Stimulated activated CD8-positive, alpha-beta memory T cell treated with anti-CD3 and anti-CD28 coated beads, Interleukin-12 subunit alpha, Interleukin-12 subunit beta, amount 100 ng/mL, for 1 hour (primary cell): ENCODE results near the gene TMEM116.

ENCODE experiments used
- DNase-seq: peaks from one replicate; pipeline ENCODE4 v3.0.0-alpha.2; 2020; ENCODE audit warnings: low read depth

TMEM116 gene

DNA sequence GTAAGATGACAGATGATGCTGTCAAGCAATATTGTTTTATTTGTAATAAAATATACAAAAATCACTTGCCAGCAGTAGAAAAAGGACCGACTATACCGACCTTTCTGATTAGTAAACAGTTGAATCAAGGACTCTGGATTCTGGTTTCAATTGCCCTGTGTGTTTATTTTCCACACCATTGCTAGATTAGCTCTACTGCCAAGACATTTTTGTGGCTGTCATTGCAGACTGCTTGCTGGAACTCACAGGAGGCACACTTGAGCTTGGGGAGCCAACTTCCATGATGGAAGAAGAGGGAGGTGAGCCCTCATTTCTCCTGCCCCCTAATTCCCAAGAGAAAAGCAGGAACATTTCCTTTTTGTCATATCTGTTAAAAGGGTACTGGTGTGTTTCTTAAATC is 119.7 kb downstream of the TMEM116 start:
- DNase-seq, result no peak

DNA sequence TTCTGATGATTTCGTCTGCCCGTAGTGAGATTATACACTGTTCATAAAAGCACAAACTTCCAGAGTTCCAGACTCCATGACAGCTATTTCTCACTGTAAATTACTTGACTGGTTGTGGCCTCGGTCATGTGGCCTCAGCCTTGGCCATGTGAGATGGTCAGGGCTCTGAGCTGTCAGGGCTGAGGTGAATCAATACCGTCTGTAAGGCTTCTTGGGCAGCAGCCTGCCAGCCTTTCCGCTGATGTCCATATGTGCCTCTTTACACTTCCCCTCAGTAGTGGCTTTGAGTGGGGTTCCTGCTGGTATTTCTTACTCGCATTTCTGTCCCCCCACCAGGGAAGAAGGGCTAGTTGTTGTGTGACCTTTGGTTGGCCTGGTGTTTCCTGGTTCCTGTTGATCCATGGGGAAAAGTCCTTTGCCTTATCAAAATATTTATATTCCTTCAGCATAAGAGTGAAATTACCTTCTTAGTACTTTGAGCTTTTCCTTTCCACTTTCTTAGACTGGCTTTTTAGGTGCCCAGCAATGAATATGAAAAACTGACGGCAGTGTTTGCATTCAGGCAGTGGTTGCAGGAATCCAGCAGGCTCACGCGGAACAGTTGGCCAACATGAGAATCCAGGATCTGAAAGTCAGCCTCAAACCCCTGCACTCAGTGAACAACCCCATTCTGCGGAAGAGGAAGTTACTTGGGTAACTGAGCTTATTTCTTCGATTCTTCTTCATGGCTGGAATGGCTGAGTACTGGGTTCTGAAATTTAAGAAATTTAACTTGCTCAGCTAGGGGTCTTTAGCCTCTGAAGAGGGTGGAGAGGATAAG is 124.8 kb downstream of the TMEM116 start:
- DNase-seq, result no peak

DNA sequence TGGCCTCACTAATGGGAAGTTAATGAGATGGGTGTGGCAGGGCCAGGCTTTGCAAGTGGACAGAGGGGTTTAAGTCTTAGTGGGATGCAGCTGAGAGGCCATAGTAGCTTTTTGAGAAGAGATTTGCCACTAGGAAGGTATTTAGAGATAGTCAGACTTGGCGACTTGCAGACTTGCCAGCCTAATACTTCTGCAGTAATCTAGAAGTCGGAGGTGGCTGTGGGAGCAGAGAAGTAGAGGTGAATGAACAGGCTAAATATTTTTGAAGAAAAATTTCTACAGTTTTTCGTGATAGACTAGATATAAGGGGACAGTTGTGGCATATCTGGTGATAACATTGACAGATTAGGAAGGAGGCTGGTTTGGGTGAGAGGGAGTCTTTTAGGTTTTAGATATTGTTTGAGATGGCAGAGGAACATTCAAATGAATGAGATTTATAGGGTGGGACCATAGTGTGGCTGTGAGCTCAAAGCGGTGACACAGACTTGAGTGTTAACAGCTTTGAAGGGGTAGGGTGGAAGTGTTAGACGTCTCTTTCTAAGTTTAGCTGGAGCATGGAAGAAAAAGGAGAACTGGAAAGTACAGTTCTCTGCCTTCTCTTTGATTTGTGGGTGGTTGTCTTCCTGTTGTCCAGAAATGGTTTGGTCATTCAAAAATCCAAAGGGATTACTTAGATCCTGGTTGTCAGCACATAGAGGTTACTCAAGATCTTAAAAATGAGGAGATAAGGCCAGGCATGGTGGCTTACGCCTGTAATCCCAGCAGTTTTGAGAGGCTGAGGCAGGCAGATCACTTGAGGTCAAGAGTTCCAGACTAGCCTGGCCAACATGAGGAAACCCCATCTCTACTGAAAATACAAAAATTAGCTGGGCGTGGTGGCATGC is 126.1 kb downstream of the TMEM116 start:
- DNase-seq, result no peak

DNA sequence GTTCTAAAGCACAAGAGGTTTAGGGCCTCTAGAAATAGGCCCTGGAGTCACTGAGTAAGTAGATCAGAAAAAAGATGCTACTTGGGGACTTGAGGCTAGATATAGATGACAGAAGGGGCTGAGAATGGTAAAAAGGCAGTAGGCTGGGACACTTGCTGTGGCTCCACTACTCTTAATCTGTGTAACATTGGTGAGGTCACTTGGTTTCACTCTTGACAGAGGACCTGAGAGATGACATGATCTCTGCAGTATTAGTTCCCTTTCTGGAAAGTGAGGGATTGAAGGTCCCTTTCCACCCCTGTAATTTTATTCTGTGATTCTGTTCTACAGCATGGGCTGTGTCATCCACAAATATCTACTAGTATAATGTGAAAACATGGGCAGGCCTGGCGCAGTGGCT is 131.2 kb downstream of the TMEM116 start:
- DNase-seq, result no peak
